H9 (cell line): ENCODE data around the gene KLF16. TPM values are rescaled to one million over a fixed set of nuclear protein-coding genes. Genes with fewer than 3 reads are reported as not detected.

ENCODE experiments used
- DNase-seq: peaks from one replicate; pipeline ENCODE4 v3.0.0-alpha.2; 2017
- H2AFZ ChIP-seq: one replicate; pipeline ENCODE4 v1.6.1; 2013; ENCODE audit warnings: mild to moderate bottlenecking, low read length, control low read depth, moderate library complexity
- H2AK5ac ChIP-seq: 2 replicates; pipeline ENCODE4 v1.6.1; 2013; ENCODE audit warnings: low read length, control low read depth, mixed read lengths; ENCODE audit not compliant: insufficient read length
- H2BK120ac ChIP-seq: one replicate; pipeline ENCODE4 v1.6.1; 2013; ENCODE audit warnings: low read depth, mild to moderate bottlenecking, low read length, control low read depth, inconsistent platforms; ENCODE audit not compliant: poor library complexity, severe bottlenecking
- H2BK12ac ChIP-seq: 2 replicates; pipeline ENCODE4 v1.6.1; 2013; ENCODE audit warnings: low read length, control low read depth, mixed read lengths, low read depth; ENCODE audit not compliant: insufficient read length
- H2BK15ac ChIP-seq: 2 replicates; pipeline ENCODE4 v1.6.1; 2013; ENCODE audit warnings: low read depth, low read length, control low read depth
- H2BK20ac ChIP-seq: one replicate; pipeline ENCODE4 v1.6.1; 2013; ENCODE audit warnings: low read depth, mild to moderate bottlenecking, low read length, control low read depth, inconsistent platforms; ENCODE audit not compliant: poor library complexity, severe bottlenecking
- H2BK5ac ChIP-seq: 2 replicates; pipeline ENCODE4 v1.6.1; 2013; ENCODE audit warnings: low read length, control low read depth, mixed read lengths; ENCODE audit not compliant: insufficient read length
- H3K14ac ChIP-seq: 2 replicates; pipeline ENCODE4 v1.6.1; 2013; ENCODE audit warnings: low read length, control low read depth; ENCODE audit not compliant: insufficient read depth
- H3K18ac ChIP-seq: 2 replicates; pipeline ENCODE4 v1.6.1; 2013; ENCODE audit warnings: low read depth, mild to moderate bottlenecking, mixed read lengths, low read length, control low read depth; ENCODE audit not compliant: insufficient read length
- H3K23ac ChIP-seq: 2 replicates; pipeline ENCODE4 v1.6.1; 2013; ENCODE audit warnings: low read length, control low read depth, mixed read lengths, low read depth; ENCODE audit not compliant: insufficient read length
- H3K23me2 ChIP-seq: 2 replicates; pipeline ENCODE4 v1.6.1; 2013; ENCODE audit warnings: low read depth, mild to moderate bottlenecking, mixed read lengths, low read length, control low read depth; ENCODE audit not compliant: insufficient read length, poor library complexity, severe bottlenecking
- H3K27ac ChIP-seq: 2 replicates; pipeline ENCODE4 v1.5.1; 2013; ENCODE audit warnings: low read length, control low read depth, mixed read lengths, low read depth; ENCODE audit not compliant: insufficient read length
- H3K27me3 ChIP-seq: 2 replicates; pipeline ENCODE4 v1.6.1; 2013; ENCODE audit warnings: low read length, control low read depth, inconsistent platforms; ENCODE audit not compliant: insufficient read depth
- H3K4ac ChIP-seq: 2 replicates; pipeline ENCODE4 v1.6.1; 2013; ENCODE audit warnings: low read depth, mild to moderate bottlenecking, control low read depth, inconsistent platforms, low read length, moderate library complexity
- H3K4me1 ChIP-seq: 2 replicates; pipeline ENCODE4 v1.6.1; 2013; ENCODE audit warnings: low read length, control low read depth, inconsistent platforms; ENCODE audit not compliant: insufficient read depth
- H3K4me2 ChIP-seq: 2 replicates; pipeline ENCODE4 v1.6.1; 2013; ENCODE audit warnings: low read length, control low read depth, mixed read lengths; ENCODE audit not compliant: insufficient read length, insufficient read depth
- H3K56ac ChIP-seq: 2 replicates; pipeline ENCODE4 v1.6.1; 2013; ENCODE audit warnings: low read depth, mild to moderate bottlenecking, mixed read lengths, low read length, control low read depth; ENCODE audit not compliant: insufficient read length
- H3K79me1 ChIP-seq: 2 replicates; pipeline ENCODE4 v1.6.1; 2013; ENCODE audit warnings: low read depth, mild to moderate bottlenecking, moderate library complexity, low read length, control low read depth, inconsistent platforms; ENCODE audit not compliant: insufficient read depth, poor library complexity, severe bottlenecking
- H3K79me2 ChIP-seq: 2 replicates; pipeline ENCODE4 v1.6.1; 2013; ENCODE audit warnings: low read length, control low read depth, inconsistent platforms; ENCODE audit not compliant: insufficient read depth
- H3K9ac ChIP-seq: 2 replicates; pipeline ENCODE4 v1.6.1; 2013; ENCODE audit warnings: low read length, control low read depth, mixed read lengths; ENCODE audit not compliant: insufficient read length; ENCODE audit errors: extremely low read depth
- H3K9me3 ChIP-seq: one replicate; pipeline ENCODE4 v1.6.1; 2013; ENCODE audit warnings: low read depth, low read length, inconsistent platforms; ENCODE audit not compliant: control insufficient read depth
- H3T11ph ChIP-seq: one replicate; pipeline ENCODE4 v1.6.1; 2013; ENCODE audit warnings: mild to moderate bottlenecking, low read length, control low read depth, inconsistent platforms
- H4K20me1 ChIP-seq: one replicate; pipeline ENCODE4 v1.6.1; 2013; ENCODE audit not compliant: control insufficient read depth, insufficient read length, insufficient read depth
- H4K5ac ChIP-seq: 2 replicates; pipeline ENCODE4 v1.6.1; 2013; ENCODE audit warnings: low read depth, mild to moderate bottlenecking, mixed read lengths, low read length, control low read depth; ENCODE audit not compliant: insufficient read length
- H4K8ac ChIP-seq: replicated peaks from 2 replicates; pipeline ENCODE4 v1.6.1; 2013; ENCODE audit warnings: low read length, control low read depth, mixed read lengths, low read depth; ENCODE audit not compliant: insufficient read length
- H4K91ac ChIP-seq: 2 replicates; pipeline ENCODE4 v1.6.1; 2013; ENCODE audit warnings: low read depth, mild to moderate bottlenecking, moderate library complexity, mixed read lengths, low read length, control low read depth; ENCODE audit not compliant: insufficient read length
- H3K27ac Mint-ChIP-seq, 3 experiments: 2 replicates in 2 of 3; 3 replicates in 1 of 3; pipeline ENCODE4 v1.8.0; 2020 to 2021; ENCODE audit warnings: mixed read lengths in 3 of 3, mild to moderate bottlenecking in 1 of 3, moderate library complexity in 1 of 3
- H3K27me3 Mint-ChIP-seq: 2 replicates; pipeline ENCODE4 v1.8.0; 2021; ENCODE audit warnings: low read depth, mild to moderate bottlenecking, moderate library complexity, mixed read lengths
- H3K36me3 Mint-ChIP-seq, 3 experiments: 2 replicates in 2 of 3; 3 replicates in 1 of 3; pipeline ENCODE4 v1.8.0; 2020 to 2021; ENCODE audit warnings: low read depth in 3 of 3, mixed read lengths in 3 of 3; ENCODE audit not compliant: insufficient read depth in 1 of 3
- H3K4me1 Mint-ChIP-seq, 2 experiments: 2 replicates each; pipeline ENCODE4 v1.8.0; 2020; ENCODE audit warnings: mixed read lengths in 2 of 2
- H3K4me3 Mint-ChIP-seq, 2 experiments: 2 replicates in 1 of 2; 3 replicates in 1 of 2; pipeline ENCODE4 v1.8.0; 2020 to 2021; ENCODE audit warnings: mild to moderate bottlenecking in 2 of 2, mixed read lengths in 2 of 2, moderate library complexity in 1 of 2
- H3K9me3 Mint-ChIP-seq, 2 experiments: 2 replicates in 1 of 2; 3 replicates in 1 of 2; pipeline ENCODE4 v1.8.0; 2020; ENCODE audit warnings: mild to moderate bottlenecking in 2 of 2, mixed read lengths in 2 of 2, moderate library complexity in 1 of 2
- WGBS: extraction: QIAGEN DNeasy Blood & Tissue Kit; methylation state at CpG from one replicate; pipeline ENCODE4 v1.1.7; 2013; ENCODE audit warnings: missing lambda C conversion rate, low lambda C conversion rate, mixed read lengths; ENCODE audit not compliant: insufficient read length; ENCODE audit errors: extremely low coverage; 5-methylcytosine and 5-hydroxymethylcytosine counted together
- total RNA-seq: library from RNA; stranded (reverse); gene quantifications from 2 replicates; pipeline ENCODE4 v1.2.1, GENCODE V29; 2021
- TF ChIP-seq, protein P1 (sequence below): fragments of 200-600 bp; sonication (generic); conservative IDR thresholded peaks from 3 replicates; pipeline ENCODE4 v1.8.0; 2021; ENCODE audit warnings: antibody characterized with exemption, mild to moderate bottlenecking

Gene KLF16
- total RNA-seq, 1 experiment from 2014 or later: 66.8 TPM

DNA sequence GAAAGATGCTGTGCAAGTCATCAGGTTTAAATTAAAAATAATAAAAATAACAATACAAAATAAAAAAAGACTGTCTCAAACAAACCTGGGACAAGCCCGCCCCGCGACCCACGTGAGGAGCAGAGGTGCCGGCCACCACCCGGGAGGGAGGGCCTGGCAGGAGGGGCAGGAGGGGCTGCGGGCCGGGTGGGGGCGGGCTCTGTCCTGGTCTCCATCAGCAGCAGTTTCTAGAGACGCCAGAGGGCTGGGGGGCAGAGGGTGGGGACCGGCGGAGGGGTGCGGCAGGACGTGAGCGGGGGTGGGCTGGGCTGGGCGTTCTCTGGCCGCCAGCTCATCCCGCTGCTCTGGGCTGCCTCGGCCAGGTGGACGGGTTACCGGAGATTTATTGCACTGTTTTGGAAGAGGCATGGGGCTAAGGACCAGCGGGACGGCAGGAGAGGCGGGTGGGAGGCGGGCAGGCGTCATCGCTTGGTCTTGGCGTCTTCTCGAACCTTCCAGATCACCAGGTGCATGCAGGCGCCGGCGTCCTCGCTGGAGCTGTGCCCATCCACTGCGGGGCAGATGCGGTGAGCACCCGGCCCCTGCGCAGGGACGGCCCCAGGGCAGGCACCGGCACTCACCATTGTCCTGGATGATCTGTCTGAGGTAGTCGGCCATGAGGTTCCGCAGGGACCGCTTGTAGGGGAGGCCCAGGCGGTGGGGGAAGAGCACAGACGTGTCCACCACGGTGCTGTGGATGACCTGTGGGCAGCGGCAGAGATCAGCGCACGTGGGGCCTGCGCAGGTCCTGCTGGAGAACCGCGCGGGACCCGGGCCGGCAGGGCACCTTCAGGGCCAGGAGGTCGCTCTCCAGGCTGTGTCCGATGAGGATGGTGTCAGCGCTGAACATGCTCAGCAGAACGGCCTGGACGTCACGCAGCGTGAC lies 47.5 kb downstream of the KLF16 start:
- no peak overlapping the region for H2BK15ac ChIP-seq
- peaks cover 3% of the 10 kb centered on the region for H3K23me2 ChIP-seq
- H3K79me2 ChIP-seq: no peaks in the 10 kb centered on the region
- H3K27me3 ChIP-seq: no peaks in the 10 kb centered on the region
- Mint-ChIP-seq H3K36me3 (peaks cover 6 to 28% (median 18%) of the 10 kb centered on the region in 3 experiments), H3K27me3 (peaks cover 6% of the 10 kb centered on the region), H3K4me3 (no peak overlapping the region), H3K9me3 (no peaks in the 10 kb centered on the region), H3K27ac (no peak overlapping the region), H3K4me1 (peaks cover 6% of the 10 kb centered on the region in 2 experiments; a peak in 3 of 4 replicates)
- H2BK12ac ChIP-seq: no peak overlapping the region
- DNase-seq: no peak
- H3K4ac ChIP-seq: no peak overlapping the region
- no peaks in the 10 kb centered on the region for H3K79me1 ChIP-seq
- H3K4me2 ChIP-seq: no peak overlapping the region
- no CpG with 5 or more reads among the region's 61 CpGs for WGBS
- no peak overlapping the region for H3T11ph ChIP-seq
- no peak overlapping the region for H2BK5ac ChIP-seq
- H4K8ac ChIP-seq: no peak overlapping the region
- H3K27ac ChIP-seq: no peak overlapping the region
- no peak overlapping the region for H2BK20ac ChIP-seq
- no peak overlapping the region for H2BK120ac ChIP-seq
- TF ChIP-seq, protein P1, sequence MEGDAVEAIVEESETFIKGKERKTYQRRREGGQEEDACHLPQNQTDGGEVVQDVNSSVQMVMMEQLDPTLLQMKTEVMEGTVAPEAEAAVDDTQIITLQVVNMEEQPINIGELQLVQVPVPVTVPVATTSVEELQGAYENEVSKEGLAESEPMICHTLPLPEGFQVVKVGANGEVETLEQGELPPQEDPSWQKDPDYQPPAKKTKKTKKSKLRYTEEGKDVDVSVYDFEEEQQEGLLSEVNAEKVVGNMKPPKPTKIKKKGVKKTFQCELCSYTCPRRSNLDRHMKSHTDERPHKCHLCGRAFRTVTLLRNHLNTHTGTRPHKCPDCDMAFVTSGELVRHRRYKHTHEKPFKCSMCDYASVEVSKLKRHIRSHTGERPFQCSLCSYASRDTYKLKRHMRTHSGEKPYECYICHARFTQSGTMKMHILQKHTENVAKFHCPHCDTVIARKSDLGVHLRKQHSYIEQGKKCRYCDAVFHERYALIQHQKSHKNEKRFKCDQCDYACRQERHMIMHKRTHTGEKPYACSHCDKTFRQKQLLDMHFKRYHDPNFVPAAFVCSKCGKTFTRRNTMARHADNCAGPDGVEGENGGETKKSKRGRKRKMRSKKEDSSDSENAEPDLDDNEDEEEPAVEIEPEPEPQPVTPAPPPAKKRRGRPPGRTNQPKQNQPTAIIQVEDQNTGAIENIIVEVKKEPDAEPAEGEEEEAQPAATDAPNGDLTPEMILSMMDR: no peak
- H3K4me1 ChIP-seq: no peaks in the 10 kb centered on the region
- no peak overlapping the region for H3K23ac ChIP-seq
- no peak overlapping the region for H3K14ac ChIP-seq
- no peak overlapping the region for H2AK5ac ChIP-seq
- no peak overlapping the region for H3K56ac ChIP-seq
- no peaks in the 10 kb centered on the region for H3K9me3 ChIP-seq
- H4K5ac ChIP-seq: no peak overlapping the region
- H3K9ac ChIP-seq: no peak overlapping the region
- H2AFZ ChIP-seq: no peak overlapping the region
- no peak overlapping the region for H3K18ac ChIP-seq
- peaks cover 2% of the 10 kb centered on the region for H4K20me1 ChIP-seq
- no peak overlapping the region for H4K91ac ChIP-seq
